Osteoblast (primary cell): ENCODE results near the gene NDUFS8. TPM values are rescaled to one million over a fixed set of nuclear protein-coding genes. Genes with fewer than 3 reads are reported as not detected.

ENCODE experiments used
- DNase-seq: peaks from one replicate; pipeline ENCODE4 v3.0.0; 2011; ENCODE audit warnings: low spot score, mixed read lengths; ENCODE audit not compliant: insufficient read length; ENCODE audit errors: missing footprints
- H2AFZ ChIP-seq: 2 replicates; pipeline ENCODE4 v1.6.0; 2011; ENCODE audit warnings: mild to moderate bottlenecking, low read length
- H3K27ac ChIP-seq: 2 replicates; pipeline ENCODE4 v1.5.1; 2011; ENCODE audit warnings: mild to moderate bottlenecking, low read depth, low read length, moderate library complexity
- H3K27me3 ChIP-seq: 2 replicates; pipeline ENCODE4 v1.6.0; 2012; ENCODE audit warnings: mild to moderate bottlenecking, control low read depth, inconsistent platforms, low read length, moderate library complexity; ENCODE audit not compliant: insufficient read depth
- H3K36me3 ChIP-seq: 2 replicates; pipeline ENCODE4 v1.5.1; 2011; ENCODE audit warnings: mild to moderate bottlenecking, low read length, control low read depth, moderate library complexity; ENCODE audit not compliant: insufficient read depth
- H3K4me1 ChIP-seq: 2 replicates; pipeline ENCODE4 v1.5.1; 2011; ENCODE audit warnings: mild to moderate bottlenecking, low read length, control low read depth, moderate library complexity; ENCODE audit not compliant: insufficient read depth
- H3K4me2 ChIP-seq: 2 replicates; pipeline ENCODE4 v1.6.0; 2011; ENCODE audit warnings: mild to moderate bottlenecking, low read length; ENCODE audit not compliant: insufficient read depth
- H3K4me3 ChIP-seq: fragments of 200-600 bp; sonication (generic); 3 replicates; pipeline ENCODE4 v1.5.1; 2012; ENCODE audit warnings: mild to moderate bottlenecking, low read length, inconsistent platforms; ENCODE audit not compliant: insufficient read depth
- H3K79me2 ChIP-seq: 2 replicates; pipeline ENCODE4 v1.6.0; 2012; ENCODE audit warnings: mild to moderate bottlenecking, low read length, control low read depth, inconsistent platforms; ENCODE audit not compliant: insufficient read depth
- H3K9me3 ChIP-seq: 2 replicates; pipeline ENCODE4 v1.5.1; 2011; ENCODE audit warnings: low read depth, low read length, control low read depth
- H4K20me1 ChIP-seq: 2 replicates; pipeline ENCODE4 v1.6.0; 2012; ENCODE audit warnings: mild to moderate bottlenecking, low read length, control low read depth; ENCODE audit not compliant: insufficient read depth
- total RNA-seq: library from RNA; depleted of rRNA; stranded (reverse); fragments of >200 nt; gene quantifications from 2 replicates; pipeline ENCODE4 v1.2.3, GENCODE V29; 2012
- TF ChIP-seq, protein P1 (sequence below): IDR thresholded peaks from 2 replicates; pipeline ENCODE4 v1.5.1; 2011; ENCODE audit warnings: mild to moderate bottlenecking, low read depth, low read length, moderate library complexity; ENCODE audit errors: extremely low read depth

NDUFS8 gene
- total RNA-seq, 1 donor = 73.1 TPM

DNA sequence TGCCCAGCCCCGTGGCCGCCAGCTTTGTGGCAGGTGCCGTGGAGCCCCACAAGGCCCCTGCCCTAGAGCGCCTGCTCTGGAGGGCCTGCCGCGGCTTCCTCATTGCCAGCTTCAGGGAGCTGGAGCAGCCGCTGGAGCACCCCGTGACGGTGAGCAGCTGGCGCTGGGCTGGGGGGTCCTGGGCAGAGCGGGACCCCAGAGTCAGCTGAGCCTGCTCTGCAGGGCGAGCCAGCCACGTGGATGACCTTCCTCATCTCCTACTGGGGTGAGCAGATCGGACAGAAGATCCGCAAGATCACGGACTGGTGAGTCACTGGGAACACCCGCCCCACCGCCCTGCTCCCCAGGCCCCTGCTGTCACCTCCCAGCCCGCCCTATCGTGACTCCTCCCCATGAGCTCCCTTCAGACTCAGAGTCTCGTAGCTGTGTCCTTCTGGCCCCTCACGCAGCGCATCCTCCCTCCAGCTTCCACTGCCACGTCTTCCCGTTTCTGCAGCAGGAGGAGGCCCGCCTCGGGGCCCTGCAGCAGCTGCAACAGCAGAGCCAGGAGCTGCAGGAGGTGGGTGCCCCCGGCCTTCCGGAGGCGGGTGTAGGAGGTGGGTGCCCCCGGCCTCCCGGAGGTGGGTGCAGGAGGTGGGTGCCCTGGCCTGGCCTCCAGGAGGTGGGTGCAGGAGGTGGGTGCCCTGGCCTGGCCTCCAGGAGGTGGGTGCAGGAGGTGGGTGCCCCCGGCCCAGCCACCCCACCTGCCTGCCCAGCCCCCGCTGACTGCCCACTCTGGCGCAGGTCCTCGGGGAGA, 13.1 kb downstream of the NDUFS8 start:
- Histone ChIP-seq H3K27ac (no peak overlapping the region), H2AFZ (no peak overlapping the region), H3K79me2 (peaks cover 34% of the 10 kb centered on the region)

DNA sequence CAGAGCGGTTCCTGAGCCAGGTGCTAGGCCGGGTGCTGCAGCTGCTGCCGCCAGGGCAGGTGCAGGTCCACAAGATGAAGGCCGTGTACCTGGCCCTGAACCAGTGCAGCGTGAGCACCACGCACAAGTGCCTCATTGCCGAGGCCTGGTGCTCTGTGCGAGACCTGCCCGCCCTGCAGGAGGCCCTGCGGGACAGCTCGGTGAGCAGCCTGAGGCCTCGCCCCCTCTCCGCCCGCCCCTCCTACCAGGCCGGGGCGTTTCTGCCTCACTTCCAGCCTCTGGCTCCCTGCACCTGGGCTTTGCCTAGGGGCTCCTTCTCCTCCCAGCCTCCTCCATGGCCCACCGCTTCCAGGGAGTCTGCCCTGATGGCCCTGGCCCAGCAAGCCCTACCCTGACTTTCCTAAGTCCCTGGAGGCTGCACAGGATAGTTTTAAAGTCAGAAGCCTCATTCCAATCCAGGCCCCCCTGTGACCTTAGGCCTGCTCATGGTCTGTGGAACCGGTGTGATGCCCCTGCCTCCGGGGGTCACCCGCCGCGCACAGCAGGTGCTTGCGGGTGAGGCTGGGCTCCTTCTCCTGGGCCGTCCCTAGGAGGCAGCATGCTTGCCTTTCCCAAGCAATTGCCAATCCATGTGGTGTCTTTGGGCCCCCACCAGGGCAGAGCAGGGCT, 13.8 kb downstream of the NDUFS8 start:
- TF ChIP-seq, protein P1, sequence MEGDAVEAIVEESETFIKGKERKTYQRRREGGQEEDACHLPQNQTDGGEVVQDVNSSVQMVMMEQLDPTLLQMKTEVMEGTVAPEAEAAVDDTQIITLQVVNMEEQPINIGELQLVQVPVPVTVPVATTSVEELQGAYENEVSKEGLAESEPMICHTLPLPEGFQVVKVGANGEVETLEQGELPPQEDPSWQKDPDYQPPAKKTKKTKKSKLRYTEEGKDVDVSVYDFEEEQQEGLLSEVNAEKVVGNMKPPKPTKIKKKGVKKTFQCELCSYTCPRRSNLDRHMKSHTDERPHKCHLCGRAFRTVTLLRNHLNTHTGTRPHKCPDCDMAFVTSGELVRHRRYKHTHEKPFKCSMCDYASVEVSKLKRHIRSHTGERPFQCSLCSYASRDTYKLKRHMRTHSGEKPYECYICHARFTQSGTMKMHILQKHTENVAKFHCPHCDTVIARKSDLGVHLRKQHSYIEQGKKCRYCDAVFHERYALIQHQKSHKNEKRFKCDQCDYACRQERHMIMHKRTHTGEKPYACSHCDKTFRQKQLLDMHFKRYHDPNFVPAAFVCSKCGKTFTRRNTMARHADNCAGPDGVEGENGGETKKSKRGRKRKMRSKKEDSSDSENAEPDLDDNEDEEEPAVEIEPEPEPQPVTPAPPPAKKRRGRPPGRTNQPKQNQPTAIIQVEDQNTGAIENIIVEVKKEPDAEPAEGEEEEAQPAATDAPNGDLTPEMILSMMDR = no peak
- peaks cover 15% of the 10 kb centered on the region for H3K4me1 ChIP-seq
- H3K27me3 ChIP-seq = no peaks in the 10 kb centered on the region
- DNase-seq = peak; percentile 88
- peaks cover 26% of the 10 kb centered on the region for H3K79me2 ChIP-seq
- H3K36me3 ChIP-seq = peaks cover 32% of the 10 kb centered on the region
- H3K4me2 ChIP-seq = no peak overlapping the region
- no peak overlapping the region for H2AFZ ChIP-seq
- H4K20me1 ChIP-seq = no peaks in the 10 kb centered on the region
- no peak overlapping the region for H3K4me3 ChIP-seq
- no peak overlapping the region for H3K27ac ChIP-seq
- no peaks in the 10 kb centered on the region for H3K9me3 ChIP-seq

More for the DNA sequence above, 13.1 kb downstream of the NDUFS8 start:
- H3K4me3 ChIP-seq = no peak overlapping the region
- H3K36me3 ChIP-seq = peaks cover 29% of the 10 kb centered on the region
- TF ChIP-seq, protein P1 = no peak
- H3K4me1 ChIP-seq = peaks cover 16% of the 10 kb centered on the region
- DNase-seq = peak; percentile 94
- H3K4me2 ChIP-seq = no peak overlapping the region
- H3K9me3 ChIP-seq = no peaks in the 10 kb centered on the region
- H4K20me1 ChIP-seq = no peaks in the 10 kb centered on the region
- no peaks in the 10 kb centered on the region for H3K27me3 ChIP-seq

DNA sequence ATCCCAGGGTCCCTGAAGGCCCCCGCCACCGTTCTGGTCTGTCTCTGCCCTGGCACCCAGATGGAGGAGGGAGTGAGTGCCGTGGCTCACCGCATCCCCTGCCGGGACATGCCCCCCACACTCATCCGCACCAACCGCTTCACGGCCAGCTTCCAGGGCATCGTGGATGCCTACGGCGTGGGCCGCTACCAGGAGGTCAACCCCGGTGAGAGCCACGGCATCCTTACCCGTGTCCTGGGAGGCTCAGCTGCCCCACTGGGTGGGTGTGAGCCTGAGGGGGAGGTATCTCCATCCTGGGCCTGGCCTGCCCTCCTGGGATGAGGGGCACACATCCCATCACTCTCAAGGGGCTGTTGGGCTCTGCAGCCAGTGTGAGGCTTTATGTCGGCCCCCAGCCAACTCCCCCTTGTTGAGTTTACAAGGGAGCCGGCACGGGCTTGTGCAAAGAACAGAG, 14.4 kb downstream of the NDUFS8 start:
- H3K9me3 ChIP-seq = no peaks in the 10 kb centered on the region
- H2AFZ ChIP-seq = no peak overlapping the region
- no peak overlapping the region for H3K4me2 ChIP-seq
- no peaks in the 10 kb centered on the region for H3K27me3 ChIP-seq
- peaks cover 20% of the 10 kb centered on the region for H3K79me2 ChIP-seq
- H3K27ac ChIP-seq = no peak overlapping the region
- DNase-seq = peak; percentile 61
- no peaks in the 10 kb centered on the region for H4K20me1 ChIP-seq
- TF ChIP-seq, protein P1 = no peak
- H3K4me3 ChIP-seq = no peak overlapping the region
- H3K36me3 ChIP-seq = peaks cover 37% of the 10 kb centered on the region
- peaks cover 12% of the 10 kb centered on the region for H3K4me1 ChIP-seq
